Measurements from ENCODE around the gene TSPAN9.

The TSPAN9 gene

GRCh38 chr12:3076730-3077571 is at the start of gene TSPAN9:
TSS of gene TSPAN9 (plus strand) at chr12:3077379. CDS start at chr12:3201194, 123,815 bp downstream.
- peak; percentile 17 to 61 for DNase-seq (ENCODE audit: extremely low read depth in 1 of 2, low read depth in 1 of 2)

- DNase-seq (ENCODE audit: extremely low read depth in 1 of 2, low read depth in 1 of 2), result no peak
These were observed 49.1 kb upstream of the TSPAN9 start for GRCh38 chr12:3028108-3028507.

GRCh38 chr12:3030821-3031429 is 46.3 kb upstream of the TSPAN9 start:
- DNase-seq (ENCODE audit: extremely low read depth in 1 of 2, low read depth in 1 of 2), result no peak

- no peak for DNase-seq (ENCODE audit: extremely low read depth in 1 of 2, low read depth in 1 of 2)
These were observed 45.0 kb upstream of the TSPAN9 start for GRCh38 chr12:3032161-3032560.

- no peak for DNase-seq (ENCODE audit: extremely low read depth in 1 of 2, low read depth in 1 of 2)
These were observed 44.2 kb upstream of the TSPAN9 start for GRCh38 chr12:3032770-3033538.

- DNase-seq (ENCODE audit: extremely low read depth in 1 of 2, low read depth in 1 of 2), result no peak
These were observed 43.7 kb upstream of the TSPAN9 start for GRCh38 chr12:3033539-3033867.

GRCh38 chr12:3034067-3034750 is 43.0 kb upstream of the TSPAN9 start:
- DNase-seq (ENCODE audit: extremely low read depth in 1 of 2, low read depth in 1 of 2), result no peak

GRCh38 chr12:3035171-3035570 is 42.0 kb upstream of the TSPAN9 start:
- DNase-seq (ENCODE audit: extremely low read depth in 1 of 2, low read depth in 1 of 2), result no peak

- DNase-seq (ENCODE audit: extremely low read depth in 1 of 2, low read depth in 1 of 2), result no peak
These were observed 41.1 kb upstream of the TSPAN9 start for GRCh38 chr12:3035815-3036702.

- no peak for DNase-seq (ENCODE audit: extremely low read depth in 1 of 2, low read depth in 1 of 2)
These were observed 40.1 kb upstream of the TSPAN9 start for GRCh38 chr12:3036901-3037600.

GRCh38 chr12:3038166-3038565 is 39.0 kb upstream of the TSPAN9 start:
- no peak for DNase-seq (ENCODE audit: extremely low read depth in 1 of 2, low read depth in 1 of 2)

GRCh38 chr12:3038926-3039510 is 38.2 kb upstream of the TSPAN9 start:
- DNase-seq (ENCODE audit: extremely low read depth in 1 of 2, low read depth in 1 of 2), result no peak

- no peak for DNase-seq (ENCODE audit: extremely low read depth in 1 of 2, low read depth in 1 of 2)
These were observed 37.0 kb upstream of the TSPAN9 start for GRCh38 chr12:3040026-3040656.

GRCh38 chr12:3040663-3041544 is 36.3 kb upstream of the TSPAN9 start:
- DNase-seq (ENCODE audit: extremely low read depth in 1 of 2, low read depth in 1 of 2), result no peak

GRCh38 chr12:3041558-3042164 is 35.5 kb upstream of the TSPAN9 start:
- no peak for DNase-seq (ENCODE audit: extremely low read depth in 1 of 2, low read depth in 1 of 2)

GRCh38 chr12:3042394-3042793 is 34.8 kb upstream of the TSPAN9 start:
- no peak for DNase-seq (ENCODE audit: extremely low read depth in 1 of 2, low read depth in 1 of 2)

- DNase-seq (ENCODE audit: extremely low read depth in 1 of 2, low read depth in 1 of 2), result no peak
These were observed 34.4 kb upstream of the TSPAN9 start for GRCh38 chr12:3042826-3043225.
